Measurements from ENCODE around the gene FFAR1.

GRCh38 chr19:35396240-35396885 lies 48.7 kb downstream of the FFAR1 start:
- TF ChIP-seq CTCF (optimal IDR thresholded peaks at IDR 0.05 in 1 of 3, IDR thresholded peaks at IDR 0.05 in 1 of 3, conservative IDR thresholded peaks at IDR 0.05 in 1 of 3; ENCODE audit: extremely low read depth in 1 of 3, insufficient read depth in 2 of 3, low read length in 3 of 3) = no peak
- TF ChIP-seq EZH2 (IDR thresholded peaks at IDR 0.05; ENCODE audit: low read length) = no peak

Measured in keratinocyte (primary cell).